Ovary (tissue), 9 donors: ENCODE data around the gene MECP2. TPM values are rescaled to one million over a fixed set of nuclear protein-coding genes. Genes with fewer than 3 reads are reported as not detected.
"Not testable (repeated sequence)": the region's sequence is repeated elsewhere in the genome, so short reads cannot be mapped to it uniquely, and the experiment has no call there.

ENCODE experiments used
- DNase-seq, 5 donors: peaks; one replicate each; pipeline ENCODE4 v3.0.0-alpha.2; 2019 to 2020
- H3K27ac ChIP-seq, 2 donors: fragments of 200-600 bp; one replicate each; pipeline versions ENCODE4 v1.5.1 to v1.8.0; 2019 to 2022
- H3K27me3 ChIP-seq: fragments of 200-600 bp; one replicate; pipeline ENCODE4 v1.8.0; 2022
- H3K36me3 ChIP-seq: fragments of 200-600 bp; sonication (generic); one replicate; pipeline ENCODE4 v1.5.1; 2019
- H3K4me1 ChIP-seq: one replicate; pipeline ENCODE4 v1.8.1; 2013; ENCODE audit warnings: mild to moderate bottlenecking, moderate library complexity; ENCODE audit not compliant: insufficient read depth
- H3K4me3 ChIP-seq: fragments of 200-600 bp; sonication (generic); one replicate; pipeline ENCODE4 v1.5.1; 2017
- H3K9me3 ChIP-seq, 2 donors: fragments of 200-600 bp in 1 of 2; sonication (generic) in 1 of 2; one replicate each; pipeline versions ENCODE4 v1.5.1 to v1.8.1; 2013 to 2019; ENCODE audit warnings: mild to moderate bottlenecking in 1 of 2, moderate library complexity in 1 of 2
- EP300 ChIP-seq: sonication (generic); formaldehyde crosslinking; IDR thresholded peaks from one replicate; pipeline ENCODE4 v1.6.1; 2017; ENCODE audit warnings: antibody characterized with exemption
- POLR2A ChIP-seq: fragments of 450-650 bp; IDR thresholded peaks from one replicate; pipeline ENCODE4 v1.6.1; 2017; ENCODE audit warnings: antibody characterized with exemption, mild to moderate bottlenecking, moderate library complexity
- WGBS, 3 donors: extraction: QIAGEN DNeasy Blood & Tissue Kit in 1 of 3; methylation state at CpG; one replicate each; pipeline versions ENCODE4 v1.1.5 to v1.1.7; 2013 to 2017; 5-methylcytosine and 5-hydroxymethylcytosine counted together
- intact Hi-C, 4 donors: fragments of 100-400 bp; cut with DNase I; formaldehyde crosslinking; loops; one replicate each; pipeline versions ENCODE4 v1.11.0 to v1.15.1; 2022 to 2023
- polyA plus RNA-seq, 2 donors: library from polyadenylated mRNA; stranded (reverse); fragments of 200-250 nt in 1 of 2; fragments of 350-450 nt in 1 of 2; fragmentation: Illumina TruSeq in 1 of 2; extraction: RNeasy Lipid Tissue Mini Kit (QIAGEN cat#74804) in 1 of 2; gene quantifications; one replicate each; pipeline ENCODE4 v1.2.3, GENCODE V29; 2013 to 2014
- total RNA-seq, 7 donors: library from RNA; depleted of rRNA in 2 of 7; stranded (reverse); fragments of >200 nt in 2 of 7; fragmentation: NEBNext Ultra II Directional in 3 of 7; extraction: Animal tissue kit (Norgen Biotek cat#: 25700) in 3 of 7; gene quantifications; one replicate each; pipeline versions ENCODE4 v1.1.0 to v1.2.4, GENCODE V29; 2016 to 2023
- TF ChIP-seq, protein P1 (sequence below), 3 donors: fragments of 450-650 bp in 2 of 3; fragments of 200-600 bp in 1 of 3; IDR thresholded peaks; one replicate each; pipeline versions ENCODE4 v1.5.1 to v1.8.0; 2016 to 2022; ENCODE audit warnings: antibody characterized with exemption in 3 of 3, mild to moderate bottlenecking in 1 of 3
- donor health status: DM: no; HTN: no; CAD: no; lungs with moderate emphysema.
- donor health status: DM: no; HTN: no; CAD: no.
- donor health status: Bipolar disorder and iron deficiency.
- donor health status: DM: yes; HTN: yes; CAD: no.
- donor health status: DM: no; HTN: no; CAD: no.
- donor health status: DM: yes; HTN: yes; CAD: no.

Gene MECP2
- total and polyA plus RNA-seq, 9 donors = 26.8 to 91.2 (median 62.2) TPM

DNA sequence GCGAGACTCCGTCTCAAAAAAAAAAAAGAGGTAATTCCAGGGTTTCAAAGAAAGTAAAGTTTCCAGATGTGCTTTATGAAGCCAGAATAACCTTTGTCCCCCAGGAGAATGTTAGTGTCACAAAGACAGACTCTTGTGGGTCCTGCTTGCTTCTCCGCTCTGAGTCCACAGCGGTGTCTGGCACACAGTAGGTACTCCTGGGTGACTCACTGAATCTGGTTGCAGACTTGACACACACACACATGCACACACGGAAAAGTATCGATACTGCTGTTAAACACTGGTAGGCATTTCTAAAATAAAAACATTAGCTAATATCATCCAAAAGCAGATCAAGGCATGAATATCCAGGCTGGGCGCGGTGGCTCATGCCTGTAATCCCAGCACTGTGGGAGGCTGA is 102.0 kb downstream of the MECP2 start:
- no peaks in the 10 kb centered on the region for H3K36me3 ChIP-seq
- TF ChIP-seq POLR2A (no peak), EP300 (no peak)
- TF ChIP-seq, protein P1, sequence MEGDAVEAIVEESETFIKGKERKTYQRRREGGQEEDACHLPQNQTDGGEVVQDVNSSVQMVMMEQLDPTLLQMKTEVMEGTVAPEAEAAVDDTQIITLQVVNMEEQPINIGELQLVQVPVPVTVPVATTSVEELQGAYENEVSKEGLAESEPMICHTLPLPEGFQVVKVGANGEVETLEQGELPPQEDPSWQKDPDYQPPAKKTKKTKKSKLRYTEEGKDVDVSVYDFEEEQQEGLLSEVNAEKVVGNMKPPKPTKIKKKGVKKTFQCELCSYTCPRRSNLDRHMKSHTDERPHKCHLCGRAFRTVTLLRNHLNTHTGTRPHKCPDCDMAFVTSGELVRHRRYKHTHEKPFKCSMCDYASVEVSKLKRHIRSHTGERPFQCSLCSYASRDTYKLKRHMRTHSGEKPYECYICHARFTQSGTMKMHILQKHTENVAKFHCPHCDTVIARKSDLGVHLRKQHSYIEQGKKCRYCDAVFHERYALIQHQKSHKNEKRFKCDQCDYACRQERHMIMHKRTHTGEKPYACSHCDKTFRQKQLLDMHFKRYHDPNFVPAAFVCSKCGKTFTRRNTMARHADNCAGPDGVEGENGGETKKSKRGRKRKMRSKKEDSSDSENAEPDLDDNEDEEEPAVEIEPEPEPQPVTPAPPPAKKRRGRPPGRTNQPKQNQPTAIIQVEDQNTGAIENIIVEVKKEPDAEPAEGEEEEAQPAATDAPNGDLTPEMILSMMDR (IDR thresholded peaks at IDR 0.05) = no peak
- intact Hi-C loops = no loop called here
- no peak overlapping the region for H3K27ac ChIP-seq
- H3K9me3 ChIP-seq = no peaks in the 10 kb centered on the region
- no peaks in the 10 kb centered on the region for H3K4me1 ChIP-seq
- H3K27me3 ChIP-seq = no peaks in the 10 kb centered on the region
- 89 to 97% (median 93%) methylated on average over 8 of the region's 8 CpGs for WGBS, 3 donors
- H3K4me3 ChIP-seq = no peak overlapping the region
- DNase-seq = no peak

DNA sequence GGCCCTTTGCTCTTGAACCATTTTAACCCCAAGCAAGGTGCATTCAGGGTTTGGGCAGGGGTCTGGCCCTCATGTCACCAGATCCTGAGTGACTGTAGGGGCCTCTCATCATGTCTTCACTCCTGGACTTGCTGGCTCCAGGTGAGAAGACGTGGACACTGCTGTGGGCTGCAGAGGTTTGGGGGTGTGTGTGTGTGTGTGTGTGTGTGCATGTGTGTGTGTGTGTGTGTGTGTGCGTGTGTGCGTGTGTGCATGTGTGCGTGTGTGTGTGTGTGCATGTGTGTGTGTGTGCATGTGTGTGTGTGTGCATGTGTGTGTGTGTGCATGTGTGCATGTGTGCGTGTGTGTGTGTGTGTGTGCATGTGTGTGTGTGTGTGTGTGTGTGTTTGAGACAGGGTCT is 103.1 kb downstream of the MECP2 start:
- 68 to 80% (median 80%) methylated on average over 2 to 5 of the region's 5 CpGs for WGBS, 3 donors
- intact Hi-C loops = not testable (repeated sequence)

DNA sequence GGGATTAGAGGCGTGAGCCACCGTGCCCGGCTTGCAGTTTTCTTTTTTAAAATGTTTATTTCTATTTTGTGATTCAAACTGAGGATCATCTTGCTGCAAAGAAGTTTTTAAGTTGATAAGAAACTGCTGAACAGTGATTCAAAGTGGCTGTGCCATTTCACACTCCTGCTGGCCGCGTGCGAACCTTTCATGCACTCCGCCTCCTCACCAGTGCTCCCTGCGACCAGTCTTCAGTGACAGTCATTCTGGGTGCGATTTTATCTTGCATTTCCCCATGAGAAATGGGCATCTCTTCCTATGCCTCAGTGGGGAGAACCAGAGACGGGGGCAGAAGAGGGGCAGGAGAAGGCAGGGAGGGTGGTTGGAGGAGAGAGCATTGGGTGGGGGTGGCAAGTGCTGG is 103.5 kb downstream of the MECP2 start:
- no peak for DNase-seq
- no peaks in the 10 kb centered on the region for H3K9me3 ChIP-seq
- intact Hi-C loops = no loop called here
- no peak overlapping the region for H3K27ac ChIP-seq
- TF ChIP-seq, protein P1 (IDR thresholded peaks at IDR 0.05) = no peak
- no peak for TF ChIP-seq POLR2A
- no peak overlapping the region for H3K4me3 ChIP-seq
- H3K4me1 ChIP-seq = no peaks in the 10 kb centered on the region
- H3K27me3 ChIP-seq = no peaks in the 10 kb centered on the region
- no peaks in the 10 kb centered on the region for H3K36me3 ChIP-seq
- WGBS, 3 donors = 80 to 81% (median 80%) methylated on average over 10 of the region's 10 CpGs

More for the DNA sequence above, 103.1 kb downstream of the MECP2 start:
- DNase-seq, H3K27ac ChIP-seq, H3K4me1 ChIP-seq, H3K9me3 ChIP-seq, H3K27me3 ChIP-seq, H3K36me3 ChIP-seq, H3K4me3 ChIP-seq: not testable (repeated sequence)

DNA sequence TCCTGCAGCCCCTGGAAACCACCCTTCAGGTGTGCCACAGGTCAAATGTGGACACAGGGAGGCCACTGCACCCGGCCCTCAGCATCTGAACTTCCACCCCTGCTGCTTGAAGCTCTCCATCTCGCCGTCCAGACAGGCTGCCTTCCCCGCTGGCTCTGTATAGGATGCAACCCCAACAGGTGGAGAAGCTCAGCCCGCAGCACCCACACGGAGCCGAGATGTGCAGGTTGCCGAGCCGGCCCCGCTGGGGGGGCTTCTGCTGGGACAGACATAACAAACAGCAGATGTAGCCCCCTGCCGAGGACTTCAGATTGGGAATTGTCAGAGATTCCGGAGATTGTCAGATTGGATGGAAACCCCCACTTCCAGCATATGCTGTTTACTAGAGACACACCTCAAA is 104.4 kb downstream of the MECP2 start:
- Histone ChIP-seq H3K4me1 (no peaks in the 10 kb centered on the region), H3K27ac (no peak overlapping the region), H3K4me3 (no peak overlapping the region), H3K27me3 (no peaks in the 10 kb centered on the region), H3K9me3 (no peaks in the 10 kb centered on the region), H3K36me3 (no peaks in the 10 kb centered on the region)
- DNase-seq = no peak
- WGBS, 3 donors = 64 to 66% (median 66%) methylated on average over 12 of the region's 12 CpGs
- intact Hi-C loops = no loop called here
- TF ChIP-seq, protein P1 (IDR thresholded peaks at IDR 0.05) = no peak
- TF ChIP-seq EP300 = no peak
- TF ChIP-seq POLR2A = no peak

DNA sequence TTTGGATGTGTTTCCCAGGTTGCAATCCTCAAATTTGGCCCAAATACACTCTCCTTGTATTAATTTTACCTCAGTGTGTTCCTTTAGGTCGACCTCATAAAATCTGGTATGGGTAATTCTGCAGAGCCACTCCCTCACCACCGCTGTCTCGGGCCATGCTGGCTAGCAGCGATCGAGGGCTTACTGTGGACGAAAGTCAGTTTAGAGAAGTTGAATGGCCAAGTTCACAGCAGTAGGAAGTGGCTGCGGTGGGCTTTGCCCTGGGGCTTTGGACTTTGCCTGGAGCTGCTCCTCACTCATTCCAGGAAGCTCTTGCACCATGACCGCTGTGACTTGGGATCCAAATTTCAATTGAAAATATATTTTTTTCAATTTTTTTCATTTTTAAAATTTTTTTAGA is 105.3 kb downstream of the MECP2 start:
- Histone ChIP-seq H3K9me3 (no peaks in the 10 kb centered on the region), H3K4me3 (no peak overlapping the region), H3K27ac (no peak overlapping the region), H3K4me1 (no peaks in the 10 kb centered on the region), H3K27me3 (no peaks in the 10 kb centered on the region), H3K36me3 (no peaks in the 10 kb centered on the region)
- WGBS, 3 donors = 86 to 92% (median 89%) methylated on average over 8 of the region's 8 CpGs
- no peak for DNase-seq
- TF ChIP-seq EP300 (no peak), POLR2A (no peak)
- TF ChIP-seq, protein P1 (IDR thresholded peaks at IDR 0.05) = no peak
- intact Hi-C loops = no loop called here
